SJSA1 (cell line): ENCODE data around the gene EMP2. TPM values are rescaled to one million over a fixed set of nuclear protein-coding genes. Genes with fewer than 3 reads are reported as not detected.
"Not testable (repeated sequence)": the region's sequence is repeated elsewhere in the genome, so short reads cannot be mapped to it uniquely, and the experiment has no call there.

Experiments
- DNase-seq, 2 experiments: peaks; one replicate each; pipeline ENCODE4 v3.0.0-alpha.2; 2015 to 2020; ENCODE audit warnings: low spot score in 2 of 2, low read depth in 1 of 2
- H3K27ac ChIP-seq: fragments of 250-450 bp; sonication (Bioruptor Pico); 2 replicates; pipeline ENCODE4 v1.5.1; 2020; ENCODE audit warnings: mild to moderate bottlenecking, moderate library complexity
- H3K27me3 ChIP-seq: fragments of 250-450 bp; sonication (Bioruptor Pico); replicated peaks from 2 replicates; pipeline ENCODE4 v1.5.1; 2020; ENCODE audit warnings: mild to moderate bottlenecking, moderate library complexity
- H3K36me3 ChIP-seq: fragments of 250-450 bp; sonication (Bioruptor Pico); 2 replicates; pipeline ENCODE4 v1.5.1; 2020; ENCODE audit warnings: mild to moderate bottlenecking
- H3K4me1 ChIP-seq: fragments of 250-450 bp; sonication (Bioruptor Pico); replicated peaks from 2 replicates; pipeline ENCODE4 v1.6.1; 2021; ENCODE audit warnings: mild to moderate bottlenecking
- H3K4me3 ChIP-seq: fragments of 250-450 bp; sonication (Bioruptor Pico); 2 replicates; pipeline ENCODE4 v1.5.1; 2020; ENCODE audit warnings: mild to moderate bottlenecking
- H3K9me3 ChIP-seq: fragments of 250-450 bp; sonication (Bioruptor Pico); replicated peaks from 2 replicates; pipeline ENCODE4 v1.5.1; 2020; ENCODE audit warnings: mild to moderate bottlenecking
- total RNA-seq: library from RNA; depleted of rRNA; stranded (reverse); fragments of >200 nt; shearing (Covaris generic); gene quantifications from 2 replicates; pipeline ENCODE4 v1.2.3, GENCODE V29; 2014

The EMP2 gene
- total RNA-seq, 1 experiment from 2014 or later, result 9.8 TPM

- Histone ChIP-seq H3K4me3 (no peak overlapping the region), H3K9me3 (no peaks in the 10 kb centered on the region), H3K27ac (no peak overlapping the region), H3K4me1 (no peaks in the 10 kb centered on the region), H3K36me3 (no peaks in the 10 kb centered on the region), H3K27me3 (no peaks in the 10 kb centered on the region; the same call in 1 of the 2 replicates)
- no peak for DNase-seq
Observed at GRCh38 chr16:10510279-10510678, 70.1 kb downstream of the EMP2 start.

GRCh38 chr16:10509534-10510025, 70.8 kb downstream of the EMP2 start:
- no peak overlapping the region for H3K4me3 ChIP-seq
- H3K36me3 ChIP-seq, result no peaks in the 10 kb centered on the region
- H3K27me3 ChIP-seq, result peaks cover 3% of the 10 kb centered on the region; the same call in 1 of the 2 replicates
- no peaks in the 10 kb centered on the region for H3K9me3 ChIP-seq
- no peaks in the 10 kb centered on the region for H3K4me1 ChIP-seq
- peak; percentile 28 to 52 for DNase-seq
- no peak overlapping the region for H3K27ac ChIP-seq

GRCh38 chr16:10505286-10505685, 75.1 kb downstream of the EMP2 start:
- H3K9me3 ChIP-seq, H3K4me3 ChIP-seq, H3K4me1 ChIP-seq, H3K27ac ChIP-seq, H3K27me3 ChIP-seq, DNase-seq, H3K36me3 ChIP-seq: not testable (repeated sequence)

GRCh38 chr16:10504404-10504885, 76.0 kb downstream of the EMP2 start:
- no peaks in the 10 kb centered on the region for H3K36me3 ChIP-seq
- 0 out of 2 replicates have a peak, but pooled peaks cover 3% of the 10 kb centered on the region for H3K27me3 ChIP-seq
- no peak for DNase-seq
- no peaks in the 10 kb centered on the region for H3K9me3 ChIP-seq
- H3K4me1 ChIP-seq, result no peaks in the 10 kb centered on the region
- H3K4me3 ChIP-seq, result no peak overlapping the region
- no peak overlapping the region for H3K27ac ChIP-seq

- no peaks in the 10 kb centered on the region for H3K36me3 ChIP-seq
Observed at GRCh38 chr16:10502776-10503175, 77.6 kb downstream of the EMP2 start.

GRCh38 chr16:10501016-10501607, 79.3 kb downstream of the EMP2 start:
- H3K27me3 ChIP-seq, result 0 out of 2 replicates have a peak, but pooled peaks cover 3% of the 10 kb centered on the region
- H3K27ac ChIP-seq, result no peak overlapping the region
- no peaks in the 10 kb centered on the region for H3K4me1 ChIP-seq
- no peaks in the 10 kb centered on the region for H3K9me3 ChIP-seq
- no peak overlapping the region for H3K4me3 ChIP-seq
- no peaks in the 10 kb centered on the region for H3K36me3 ChIP-seq
- DNase-seq, result no peak

More at GRCh38 chr16:10502776-10503175, 77.6 kb downstream of the EMP2 start:
- Histone ChIP-seq H3K27me3 (0 out of 2 replicates have a peak, but pooled peaks cover 3% of the 10 kb centered on the region), H3K27ac (no peak overlapping the region), H3K9me3 (no peaks in the 10 kb centered on the region), H3K4me1 (no peaks in the 10 kb centered on the region), H3K4me3 (no peak overlapping the region)
- DNase-seq, result no peak

- H3K27ac ChIP-seq, result no peak overlapping the region
- no peaks in the 10 kb centered on the region for H3K4me1 ChIP-seq
- 0 out of 2 replicates have a peak, but pooled peaks cover 3% of the 10 kb centered on the region for H3K27me3 ChIP-seq
- H3K4me3 ChIP-seq, result no peak overlapping the region
- no peak for DNase-seq
- no peaks in the 10 kb centered on the region for H3K36me3 ChIP-seq
- no peaks in the 10 kb centered on the region for H3K9me3 ChIP-seq
Observed at GRCh38 chr16:10500582-10500981, 79.8 kb downstream of the EMP2 start.

GRCh38 chr16:10497132-10498101, 83.0 kb downstream of the EMP2 start:
- Histone ChIP-seq H3K9me3 (0 out of 2 replicates have a peak, but pooled peaks cover 3% of the 10 kb centered on the region), H3K27me3 (no peaks in the 10 kb centered on the region), H3K4me3 (no peak overlapping the region), H3K27ac (no peak overlapping the region), H3K36me3 (no peaks in the 10 kb centered on the region), H3K4me1 (no peaks in the 10 kb centered on the region)
- no peak for DNase-seq

- Histone ChIP-seq H3K4me3 (no peak overlapping the region), H3K27me3 (no peaks in the 10 kb centered on the region), H3K36me3 (no peaks in the 10 kb centered on the region), H3K4me1 (no peaks in the 10 kb centered on the region), H3K9me3 (0 out of 2 replicates have a peak, but pooled peaks cover 3% of the 10 kb centered on the region), H3K27ac (no peak overlapping the region)
- DNase-seq, result no peak
Observed at GRCh38 chr16:10495031-10495345, 85.4 kb downstream of the EMP2 start.

GRCh38 chr16:10494343-10495030, 85.9 kb downstream of the EMP2 start:
- Histone ChIP-seq H3K27ac (no peak overlapping the region), H3K27me3 (no peaks in the 10 kb centered on the region), H3K9me3 (0 out of 2 replicates have a peak, but pooled peaks cover 3% of the 10 kb centered on the region), H3K4me3 (no peak overlapping the region), H3K36me3 (no peaks in the 10 kb centered on the region), H3K4me1 (no peaks in the 10 kb centered on the region)
- DNase-seq, result no peak

GRCh38 chr16:10493276-10493675, 87.1 kb downstream of the EMP2 start:
- DNase-seq, result no peak
- H3K27me3 ChIP-seq, result no peaks in the 10 kb centered on the region
- H3K27ac ChIP-seq, result no peak overlapping the region
- H3K36me3 ChIP-seq, result no peaks in the 10 kb centered on the region
- no peaks in the 10 kb centered on the region for H3K4me1 ChIP-seq
- 0 out of 2 replicates have a peak, but pooled peaks cover 3% of the 10 kb centered on the region for H3K9me3 ChIP-seq
- H3K4me3 ChIP-seq, result no peak overlapping the region

GRCh38 chr16:10490141-10490540, 90.3 kb downstream of the EMP2 start:
- Histone ChIP-seq H3K36me3 (no peaks in the 10 kb centered on the region), H3K9me3 (0 out of 2 replicates have a peak, but pooled peaks cover under 1% of the 10 kb centered on the region), H3K27me3 (no peaks in the 10 kb centered on the region), H3K4me1 (no peaks in the 10 kb centered on the region), H3K27ac (no peak overlapping the region), H3K4me3 (no peak overlapping the region)
- DNase-seq, result no peak

GRCh38 chr16:10485698-10486382, 94.6 kb downstream of the EMP2 start:
- H3K27ac ChIP-seq, result no peak overlapping the region
- H3K4me3 ChIP-seq, result no peak overlapping the region
- no peaks in the 10 kb centered on the region for H3K27me3 ChIP-seq
- no peaks in the 10 kb centered on the region for H3K36me3 ChIP-seq
- no peaks in the 10 kb centered on the region for H3K4me1 ChIP-seq
- DNase-seq, result no peak
- H3K9me3 ChIP-seq, result no peaks in the 10 kb centered on the region
